Ramos (cell line): ENCODE results near the gene RBMS3.

Experiments
- in situ Hi-C: fragments of 300-500 bp; cut with MboI; formaldehyde crosslinking; loops from one replicate; pipeline ENCODE4 v1.14.3; 2022; ENCODE audit warnings: low sequenced_read_pairs; ENCODE audit not compliant: unreplicated experiment

RBMS3 gene

DNA sequence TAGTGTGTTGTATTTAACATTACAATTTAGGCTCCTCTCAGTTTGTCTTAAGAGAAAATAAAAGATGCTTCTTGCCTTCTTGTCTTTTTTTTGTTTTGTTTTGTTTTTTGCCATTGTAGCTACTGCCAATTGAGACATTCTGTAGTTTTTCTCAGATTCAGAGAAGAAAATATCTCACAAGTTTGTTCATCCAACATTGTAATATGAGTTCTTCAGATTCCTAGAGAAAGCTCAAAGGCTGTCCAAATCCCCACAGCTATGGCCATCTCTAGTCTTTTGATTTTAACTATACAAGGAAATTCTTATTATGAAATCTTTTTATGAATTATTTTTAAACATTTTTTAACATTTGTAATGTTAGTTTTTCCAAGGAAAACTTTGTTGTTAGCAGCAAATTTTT lies 264.7 kb downstream of the RBMS3 start:
- in situ Hi-C loops, result no loop called here

- in situ Hi-C loops, result no loop called here
Observed at GRCh38 chr3:29552051-29552450, 271.2 kb downstream of the RBMS3 start.

GRCh38 chr3:29554566-29554965 lies 273.7 kb downstream of the RBMS3 start:
- in situ Hi-C loops, result no loop called here

DNA sequence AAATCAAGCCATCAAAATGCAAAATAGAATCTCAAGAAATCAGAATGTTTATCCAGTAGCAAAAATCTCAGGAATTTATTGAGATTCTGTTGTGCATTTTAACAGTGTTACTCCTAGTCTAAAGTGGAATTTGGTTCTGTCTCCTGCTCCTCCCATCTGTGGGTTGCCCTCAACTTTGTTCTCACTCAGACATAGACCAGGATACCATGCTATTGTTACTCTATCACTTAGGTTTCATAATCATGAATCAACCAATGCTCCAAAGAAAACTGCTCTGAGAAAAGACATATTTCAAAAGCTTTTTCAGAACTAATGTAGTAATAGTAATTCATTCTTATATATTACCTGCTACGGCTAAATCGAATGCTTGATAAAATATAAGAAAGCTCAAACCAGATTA lies 274.7 kb downstream of the RBMS3 start:
- in situ Hi-C loops, result no loop called here

DNA sequence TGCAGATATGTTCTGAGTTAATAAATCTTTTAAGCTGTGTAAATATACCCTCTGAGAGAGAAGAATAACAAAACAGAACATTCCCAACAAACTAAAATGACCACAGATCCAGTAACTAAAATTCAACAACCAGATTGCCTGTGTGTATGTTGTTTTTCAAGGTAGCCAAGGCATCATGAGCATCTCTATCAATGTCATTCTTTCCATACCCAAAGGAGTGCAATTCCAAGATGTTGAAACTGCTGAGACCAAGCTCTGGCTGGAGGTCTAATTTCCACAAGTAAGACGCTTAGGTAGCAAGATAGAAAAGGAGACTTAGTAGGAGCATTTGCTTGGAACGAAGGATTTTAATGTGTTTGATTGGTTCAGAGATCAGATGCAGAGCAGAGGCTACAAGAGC lies 276.3 kb downstream of the RBMS3 start:
- in situ Hi-C loops, result no loop called here

GRCh38 chr3:29557825-29558224 lies 277.0 kb downstream of the RBMS3 start:
- in situ Hi-C loops, result no loop called here

GRCh38 chr3:29559741-29560465 lies 279.0 kb downstream of the RBMS3 start:
- in situ Hi-C loops, result no loop called here

GRCh38 chr3:29561651-29562149 lies 280.8 kb downstream of the RBMS3 start:
- in situ Hi-C loops, result no loop called here

GRCh38 chr3:29565236-29565635 lies 284.4 kb downstream of the RBMS3 start:
- in situ Hi-C loops, result no loop called here

DNA sequence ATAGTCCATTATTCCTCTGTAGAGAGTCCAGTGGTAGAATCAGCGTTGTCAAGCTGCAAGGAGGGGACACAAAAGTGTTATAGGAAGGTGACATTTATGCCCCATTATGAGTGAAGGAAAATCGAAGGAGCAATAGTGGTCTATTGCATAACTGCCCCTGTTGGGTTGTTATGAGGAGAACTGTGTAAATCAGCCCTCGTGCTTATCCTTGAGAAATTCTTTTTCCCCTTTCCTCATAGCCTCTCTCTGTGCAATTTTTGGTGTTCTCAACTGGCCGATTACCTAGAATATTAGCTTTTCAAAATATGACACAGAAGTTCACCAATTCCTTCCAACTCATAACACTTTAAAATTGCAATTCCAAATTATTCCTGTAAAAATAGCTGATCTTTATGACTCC lies 286.6 kb downstream of the RBMS3 start:
- in situ Hi-C loops, result no loop called here

GRCh38 chr3:29568355-29568754 lies 287.5 kb downstream of the RBMS3 start:
- in situ Hi-C loops, result no loop called here

- in situ Hi-C loops, result no loop called here
Observed at GRCh38 chr3:29576181-29576580, 295.3 kb downstream of the RBMS3 start.

GRCh38 chr3:29576675-29577074 lies 295.8 kb downstream of the RBMS3 start:
- in situ Hi-C loops, result no loop called here

GRCh38 chr3:29577250-29577649 lies 296.4 kb downstream of the RBMS3 start:
- in situ Hi-C loops, result no loop called here

GRCh38 chr3:29581311-29581710 lies 300.4 kb downstream of the RBMS3 start:
- in situ Hi-C loops, result no loop called here

DNA sequence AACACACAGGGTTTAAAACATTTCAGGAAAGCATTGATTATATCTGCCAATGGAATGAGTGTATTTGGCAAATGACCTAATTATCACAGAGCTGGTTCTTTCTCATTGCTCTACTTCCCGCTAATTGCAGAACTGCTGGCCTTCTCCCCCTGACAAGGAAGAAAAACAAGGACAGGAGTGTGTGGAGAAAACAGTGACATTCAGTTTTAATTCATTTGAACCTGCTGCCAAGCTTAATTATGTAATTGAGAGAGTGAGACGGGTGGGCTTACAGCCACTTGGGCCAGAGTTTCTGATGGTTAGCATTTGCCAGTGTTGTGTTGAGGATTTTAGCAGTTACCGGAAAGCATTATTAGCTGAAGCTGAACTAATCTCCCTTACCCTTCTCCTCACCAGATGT lies 301.4 kb downstream of the RBMS3 start:
- in situ Hi-C loops, result no loop called here

- in situ Hi-C loops, result no loop called here
Observed at GRCh38 chr3:29583861-29584260, 303.0 kb downstream of the RBMS3 start.

DNA sequence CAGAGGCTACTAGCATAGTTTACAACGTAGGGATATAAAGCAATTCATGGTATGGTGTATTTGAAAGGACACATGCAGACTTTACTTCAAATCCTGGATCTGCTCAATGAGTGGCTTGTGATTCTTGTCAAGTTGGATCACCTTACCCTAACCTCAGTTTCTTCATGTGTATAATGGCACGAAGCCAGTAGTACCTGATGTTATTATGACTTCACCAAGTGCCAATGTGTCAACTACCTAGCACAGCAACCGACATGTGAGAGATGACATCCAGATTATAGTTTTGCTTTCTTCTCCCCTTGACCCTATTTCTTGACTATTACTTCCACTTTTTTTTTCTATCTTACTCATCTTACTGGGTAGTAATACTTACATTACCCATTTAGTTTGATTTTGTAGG lies 304.5 kb downstream of the RBMS3 start:
- in situ Hi-C loops, result no loop called here

GRCh38 chr3:29587340-29587739 lies 306.5 kb downstream of the RBMS3 start:
- in situ Hi-C loops, result no loop called here

DNA sequence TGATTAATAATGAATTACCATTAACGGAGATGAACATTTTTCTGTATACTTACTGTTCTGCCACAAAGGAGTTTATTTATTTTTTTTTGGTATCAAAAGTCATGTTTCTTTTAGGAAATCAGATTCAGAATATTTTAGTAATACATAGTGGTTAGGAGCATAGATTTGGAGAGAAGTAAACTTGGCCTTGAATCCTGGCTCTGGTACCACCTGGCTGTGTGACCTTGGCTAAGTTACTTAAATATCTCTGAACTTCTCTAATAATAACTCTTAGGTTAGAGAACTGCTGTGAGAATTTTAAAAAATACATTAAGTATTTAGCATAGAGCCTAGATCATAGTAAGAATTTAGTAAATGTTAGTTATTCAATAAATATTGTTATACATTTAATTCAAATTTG lies 309.1 kb downstream of the RBMS3 start:
- in situ Hi-C loops, result no loop called here

DNA sequence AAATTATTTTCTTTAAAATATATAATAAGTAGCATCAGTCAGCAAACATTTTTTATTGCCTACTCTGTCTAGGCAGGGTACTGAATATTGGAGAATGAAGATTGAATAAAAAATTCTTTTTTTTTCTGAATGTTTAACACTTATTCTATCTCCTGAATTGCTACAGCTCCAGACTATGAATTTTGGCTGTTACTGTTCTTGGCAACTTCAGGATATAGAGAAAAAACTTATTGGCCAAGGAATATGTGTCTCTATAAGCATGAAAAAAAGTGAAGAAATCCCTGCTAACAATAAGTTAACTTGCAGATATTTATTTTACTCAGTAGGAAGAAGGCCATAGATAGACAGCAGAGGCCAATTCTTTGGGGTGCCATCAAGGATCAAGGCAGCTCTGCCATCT lies 309.6 kb downstream of the RBMS3 start:
- in situ Hi-C loops, result no loop called here

DNA sequence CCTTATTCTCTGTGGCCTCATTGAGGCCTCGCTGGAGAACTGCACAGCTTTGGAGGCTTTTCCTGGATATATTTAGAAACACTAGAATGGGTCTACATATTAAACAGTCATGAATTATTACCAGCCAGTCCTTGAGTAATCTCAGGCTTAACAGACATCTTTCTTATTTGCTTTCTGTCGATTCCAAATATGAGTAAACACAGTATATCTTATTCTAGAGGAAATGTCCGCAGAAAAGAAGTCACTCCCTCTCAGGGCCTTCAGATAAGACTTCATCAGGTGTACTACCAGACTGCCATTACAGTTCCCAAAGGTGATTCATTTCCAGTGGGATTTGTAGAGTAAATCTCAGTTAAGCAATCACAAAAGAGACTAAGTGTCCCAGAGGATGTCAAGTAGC lies 310.7 kb downstream of the RBMS3 start:
- in situ Hi-C loops, result no loop called here
